ENCODE measurements around the gene FARP1. TPM values are rescaled to one million over a fixed set of nuclear protein-coding genes. Genes with fewer than 3 reads are reported as not detected.

Gene FARP1
- total RNA-seq, 1 donor, result 125 TPM

DNA sequence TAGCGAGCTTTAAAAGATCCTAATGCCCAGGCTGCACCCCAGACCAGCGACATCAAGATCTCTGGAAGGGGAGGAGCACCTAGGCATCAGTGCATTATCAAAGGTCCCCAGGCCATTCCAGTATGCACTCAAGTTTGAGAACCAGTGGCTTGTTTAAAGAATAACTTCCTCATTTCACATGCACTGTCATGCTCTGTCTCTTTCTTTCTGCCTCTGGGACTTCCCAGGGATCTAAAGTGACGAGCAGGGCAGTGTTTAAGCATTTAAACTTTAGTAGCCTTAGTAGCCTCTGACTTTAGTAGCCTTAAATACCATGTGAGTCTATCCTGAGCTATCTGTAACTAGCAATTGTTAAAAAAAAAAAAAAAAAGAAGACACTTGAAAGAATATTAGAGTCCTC, 8.9 kb upstream of the FARP1 start:
- H3K4me3 ChIP-seq (ENCODE audit: low read depth, low read length), result no peak overlapping the region
- no peak for DNase-seq (ENCODE audit: low read depth)
- TF ChIP-seq, protein P1, sequence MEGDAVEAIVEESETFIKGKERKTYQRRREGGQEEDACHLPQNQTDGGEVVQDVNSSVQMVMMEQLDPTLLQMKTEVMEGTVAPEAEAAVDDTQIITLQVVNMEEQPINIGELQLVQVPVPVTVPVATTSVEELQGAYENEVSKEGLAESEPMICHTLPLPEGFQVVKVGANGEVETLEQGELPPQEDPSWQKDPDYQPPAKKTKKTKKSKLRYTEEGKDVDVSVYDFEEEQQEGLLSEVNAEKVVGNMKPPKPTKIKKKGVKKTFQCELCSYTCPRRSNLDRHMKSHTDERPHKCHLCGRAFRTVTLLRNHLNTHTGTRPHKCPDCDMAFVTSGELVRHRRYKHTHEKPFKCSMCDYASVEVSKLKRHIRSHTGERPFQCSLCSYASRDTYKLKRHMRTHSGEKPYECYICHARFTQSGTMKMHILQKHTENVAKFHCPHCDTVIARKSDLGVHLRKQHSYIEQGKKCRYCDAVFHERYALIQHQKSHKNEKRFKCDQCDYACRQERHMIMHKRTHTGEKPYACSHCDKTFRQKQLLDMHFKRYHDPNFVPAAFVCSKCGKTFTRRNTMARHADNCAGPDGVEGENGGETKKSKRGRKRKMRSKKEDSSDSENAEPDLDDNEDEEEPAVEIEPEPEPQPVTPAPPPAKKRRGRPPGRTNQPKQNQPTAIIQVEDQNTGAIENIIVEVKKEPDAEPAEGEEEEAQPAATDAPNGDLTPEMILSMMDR (IDR thresholded peaks at IDR 0.05; ENCODE audit: insufficient read depth, low read depth, low read length), result no peak

DNA sequence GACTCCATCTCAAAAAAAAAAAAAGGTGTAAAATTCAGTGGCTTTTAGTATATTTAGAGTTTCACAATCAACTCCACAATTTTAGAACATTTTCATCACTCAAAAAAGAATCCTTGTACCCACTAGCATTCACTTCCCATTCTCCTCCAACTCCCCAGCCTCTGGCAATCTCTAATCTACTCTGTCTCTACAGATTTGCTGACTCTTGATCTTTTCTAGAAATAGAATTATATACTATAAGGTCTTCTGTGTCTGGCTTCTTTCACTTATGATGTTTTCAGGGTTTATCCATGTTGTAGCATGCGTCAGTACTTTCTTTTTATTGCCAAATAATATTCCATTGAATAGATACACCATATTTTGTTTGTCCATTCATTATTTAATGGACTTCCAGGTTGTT, 8.0 kb upstream of the FARP1 start:
- no peak overlapping the region for H3K4me3 ChIP-seq (ENCODE audit: low read depth, low read length)
- TF ChIP-seq, protein P1 (IDR thresholded peaks at IDR 0.05; ENCODE audit: insufficient read depth, low read depth, low read length), result no peak
- no peak for DNase-seq (ENCODE audit: low read depth)

DNA sequence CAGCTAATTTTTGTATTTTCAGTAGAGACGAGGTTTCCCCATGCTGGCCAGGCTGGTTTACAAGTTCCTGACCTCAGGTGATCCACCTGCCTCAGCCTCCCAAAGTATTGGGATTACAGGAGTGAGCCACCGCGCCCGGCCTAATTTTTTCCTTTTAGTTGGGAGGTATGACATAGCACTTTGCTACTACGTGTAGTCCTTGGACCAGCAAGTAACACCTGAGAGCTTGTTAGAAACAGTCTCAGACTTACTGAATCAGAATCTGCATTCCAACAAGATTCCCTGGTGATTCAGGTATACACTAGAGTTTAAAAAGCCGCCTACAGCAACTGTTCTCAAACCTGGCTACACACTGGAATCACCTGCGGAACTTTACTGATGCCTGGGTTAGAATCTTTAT, 1.8 kb upstream of the FARP1 start:
- no peak overlapping the region for H3K4me3 ChIP-seq (ENCODE audit: low read depth, low read length)
- DNase-seq (ENCODE audit: low read depth), result no peak
- TF ChIP-seq, protein P1 (IDR thresholded peaks at IDR 0.05; ENCODE audit: insufficient read depth, low read depth, low read length), result no peak

DNA sequence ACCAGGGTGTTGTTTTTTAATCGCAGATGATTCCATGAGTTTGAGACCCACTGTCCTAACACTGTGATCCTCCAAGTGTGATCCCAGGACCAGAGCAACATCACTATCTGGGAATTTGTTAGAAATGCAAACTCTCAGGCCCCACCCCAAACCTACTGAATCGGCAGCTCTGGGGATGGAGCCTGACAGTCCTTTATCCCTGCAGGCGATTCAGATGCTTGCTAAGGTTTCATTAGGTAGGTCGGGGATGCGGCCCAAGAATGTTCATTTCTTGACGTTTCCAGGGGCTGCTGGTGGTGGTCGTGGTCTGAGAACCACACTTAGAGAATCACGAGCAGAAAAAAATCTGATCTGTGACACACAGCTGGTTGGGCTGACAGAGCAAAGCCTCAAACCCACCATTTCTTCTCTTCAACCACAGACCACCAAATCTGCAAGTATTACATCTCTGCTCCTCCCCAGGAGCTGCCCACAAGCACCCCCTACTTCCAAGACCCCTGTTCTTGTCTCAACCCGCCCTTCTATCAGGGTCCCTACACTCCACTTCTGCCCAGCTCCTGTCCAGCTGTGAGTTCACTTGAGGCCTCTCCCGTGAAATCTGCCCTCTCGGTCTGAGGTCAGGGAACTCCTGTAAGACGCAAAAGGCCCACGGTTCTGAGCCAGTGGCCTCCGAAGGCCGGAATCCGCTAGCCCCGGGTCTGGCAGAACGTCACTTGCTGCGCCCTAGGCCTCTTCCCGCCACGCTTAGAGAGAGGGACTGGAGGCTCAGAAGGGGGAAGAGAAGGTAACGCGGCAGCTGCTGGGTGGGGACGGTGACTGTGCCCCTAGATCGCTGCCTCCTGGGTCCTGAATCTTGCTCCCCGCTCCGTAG, 1.1 kb upstream of the FARP1 start:
- no peak for DNase-seq (ENCODE audit: low read depth)
- H3K4me3 ChIP-seq (ENCODE audit: low read depth, low read length), result peak overlapping the region; percentile 65
- TF ChIP-seq, protein P1 (IDR thresholded peaks at IDR 0.05; ENCODE audit: insufficient read depth, low read depth, low read length), result no peak

DNA sequence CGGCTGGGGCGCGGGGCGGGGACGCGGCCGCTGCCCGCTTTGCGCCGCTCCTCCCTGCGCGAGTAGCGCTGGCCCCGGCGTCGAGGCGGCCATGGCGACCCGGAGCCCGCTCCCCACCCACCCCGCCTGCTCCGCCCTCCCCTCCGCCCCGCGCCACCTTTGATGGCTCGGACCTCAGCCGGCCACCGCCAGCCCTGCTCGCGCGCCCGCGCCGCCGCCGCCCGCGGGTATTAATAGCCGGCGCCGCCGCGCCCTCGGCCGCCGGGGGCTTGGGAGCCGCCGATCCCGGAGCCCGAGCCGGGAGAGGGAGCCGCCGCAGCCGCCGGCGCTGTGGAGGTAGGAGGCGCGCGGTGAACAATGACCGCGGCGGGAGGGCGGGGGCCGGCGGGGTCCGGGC, 261 bp downstream of the FARP1 start:
- TF ChIP-seq, protein P1 (IDR thresholded peaks at IDR 0.05; ENCODE audit: insufficient read depth, low read depth, low read length), result no peak
- DNase-seq (ENCODE audit: low read depth), result no peak
- H3K4me3 ChIP-seq (ENCODE audit: low read depth, low read length), result peak overlapping the region; percentile 79

DNA sequence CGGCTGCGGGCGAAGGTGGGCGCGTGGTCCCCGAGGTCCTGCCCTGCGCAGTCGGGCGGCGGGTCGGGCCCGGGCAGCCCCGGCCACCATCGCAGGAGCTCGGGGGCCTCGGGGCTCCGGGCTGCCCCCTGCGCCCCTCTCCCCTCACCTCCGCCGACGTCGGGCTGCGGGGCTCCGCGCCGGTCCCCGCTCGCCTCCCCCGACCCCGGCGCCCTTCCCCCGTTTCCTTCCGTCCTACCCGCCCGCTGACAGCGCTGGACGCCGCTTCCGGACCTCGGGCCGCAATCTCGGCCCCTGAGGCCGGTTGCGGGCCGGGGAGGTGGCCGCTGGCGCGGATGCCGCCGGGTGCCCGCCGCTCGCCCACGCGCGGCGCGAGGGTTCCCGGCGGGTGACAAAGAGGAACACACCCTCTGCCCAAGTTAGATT, 720 bp downstream of the FARP1 start:
- TF ChIP-seq, protein P1 (IDR thresholded peaks at IDR 0.05; ENCODE audit: insufficient read depth, low read depth, low read length), result no peak
- peak overlapping the region; percentile 79 for H3K4me3 ChIP-seq (ENCODE audit: low read depth, low read length)
- DNase-seq (ENCODE audit: low read depth), result no peak
